GM12878 (cell line): Measurements from ENCODE around the gene GIT1. TPM values are rescaled to one million over a fixed set of nuclear protein-coding genes. Genes with fewer than 3 reads are reported as not detected.

ENCODE experiments used
- ATF7 ChIP-seq: fragments of 450-650 bp; IDR thresholded peaks from 2 replicates; pipeline ENCODE4 v1.6.1; 2016; ENCODE audit warnings: low read depth, mild to moderate bottlenecking
- BACH1 ChIP-seq: fragments of 450-650 bp; IDR thresholded peaks from 2 replicates; pipeline ENCODE4 v1.6.1; 2017; ENCODE audit warnings: mild to moderate bottlenecking, borderline replicate concordance
- BMI1 ChIP-seq: fragments of 450-650 bp; IDR thresholded peaks from 2 replicates; pipeline ENCODE4 v1.6.1; 2016; ENCODE audit warnings: mild to moderate bottlenecking, moderate library complexity, borderline replicate concordance
- BRCA1 ChIP-seq: IDR thresholded peaks from 2 replicates; pipeline ENCODE4 v1.6.1; 2011; ENCODE audit warnings: low read depth, low read length, improper control_type of control experiment
- CBX3 ChIP-seq: fragments of 200-600 bp; sonication (generic); IDR thresholded peaks from 2 replicates; pipeline ENCODE4 v1.6.1; 2016; ENCODE audit warnings: low read depth, borderline replicate concordance
- CEBPB ChIP-seq, 2 experiments: fragments of 150-350 bp in 1 of 2; IDR thresholded peaks; 2 replicates each; pipeline ENCODE4 v1.6.1; 2012 to 2014; ENCODE audit warnings: low read depth in 2 of 2, low read length in 2 of 2, borderline replicate concordance in 1 of 2, inconsistent platforms in 1 of 2
- E2F4 ChIP-seq: IDR thresholded peaks from 2 replicates; pipeline ENCODE4 v1.6.1; 2012; ENCODE audit warnings: low read depth, low read length, improper control_type of control experiment
- ESRRA ChIP-seq: IDR thresholded peaks from 2 replicates; pipeline ENCODE4 v1.6.1; 2012; ENCODE audit warnings: mild to moderate bottlenecking, low read length, improper control_type of control experiment
- EZH2 ChIP-seq: IDR thresholded peaks from 2 replicates; pipeline ENCODE4 v1.6.1; 2012; ENCODE audit warnings: low read depth, mild to moderate bottlenecking, control low read depth, inconsistent platforms, low read length, borderline replicate concordance; ENCODE audit not compliant: control insufficient read depth
- GABPA ChIP-seq: IDR thresholded peaks from 2 replicates; pipeline ENCODE4 v1.6.1; 2014; ENCODE audit warnings: antibody characterized with exemption, low read depth, mild to moderate bottlenecking, inconsistent platforms
- LARP7 ChIP-seq: fragments of 450-650 bp; IDR thresholded peaks from 2 replicates; pipeline ENCODE4 v1.6.1; 2017; ENCODE audit warnings: mild to moderate bottlenecking
- MYB ChIP-seq: fragments of 150-350 bp; IDR thresholded peaks from 2 replicates; pipeline ENCODE4 v1.6.1; 2014; ENCODE audit warnings: mild to moderate bottlenecking, low read depth, low read length, borderline replicate concordance
- RB1 ChIP-seq: fragments of 450-650 bp; formaldehyde crosslinking; IDR thresholded peaks from 2 replicates; pipeline ENCODE4 v1.6.1; 2017; ENCODE audit warnings: mild to moderate bottlenecking, borderline replicate concordance
- USF2 ChIP-seq: IDR thresholded peaks from 2 replicates; pipeline ENCODE4 v1.6.1; 2011; ENCODE audit warnings: low read depth, low read length, improper control_type of control experiment, borderline replicate concordance
- WRNIP1 ChIP-seq: IDR thresholded peaks from 2 replicates; pipeline ENCODE4 v1.6.1; 2011; ENCODE audit warnings: low read depth, low read length, improper control_type of control experiment, borderline replicate concordance
- ZNF217 ChIP-seq: fragments of 450-650 bp; IDR thresholded peaks from 2 replicates; pipeline ENCODE4 v1.6.1; 2017; ENCODE audit warnings: antibody characterized with exemption, mild to moderate bottlenecking
- ZNF622 ChIP-seq: fragments of 450-650 bp; IDR thresholded peaks from 2 replicates; pipeline ENCODE4 v1.6.1; 2017; ENCODE audit warnings: mild to moderate bottlenecking, inconsistent platforms
- ZZZ3 ChIP-seq: IDR thresholded peaks from 2 replicates; pipeline ENCODE4 v1.6.1; 2011; ENCODE audit warnings: low read depth; ENCODE audit not compliant: control insufficient read depth, insufficient read length
- polyA plus RNA-seq, 11 experiments: library from polyadenylated mRNA; depleted of rRNA in 4 of 11; unstranded in 6 of 11; stranded (reverse) in 5 of 11; fragments of >200 nt; fragmentation: Nextera tagmentation in 4 of 11; fragmentation: Illumina TruSeq in 1 of 11; extraction: Ambion mirVana in 4 of 11; extraction: Trizol in 1 of 11; gene quantifications; 1 replicate in 1 of 11; 2 replicates in 10 of 11; pipeline versions ENCODE4 v1.2.1 to v1.2.3, GENCODE V29; 2011 to 2016; ENCODE audit warnings: inconsistent platforms in 2 of 11, missing spikeins in 2 of 11, low read depth in 1 of 11
- total RNA-seq, 4 experiments: library from RNA; depleted of rRNA in 3 of 4; stranded (reverse); fragments of >200 nt in 3 of 4; fragmentation: Illumina TruSeq in 1 of 4; extraction: Trizol in 1 of 4; gene quantifications; 2 replicates each; pipeline versions ENCODE4 v1.2.1 to v1.2.3, GENCODE V29; 2013 to 2021
- TF ChIP-seq, protein P1 (sequence below): fragments of 450-650 bp; IDR thresholded peaks from 2 replicates; pipeline ENCODE4 v1.6.1; 2017; ENCODE audit warnings: mild to moderate bottlenecking, moderate library complexity
- TF ChIP-seq, protein P2 (sequence below): fragments of 150-350 bp; IDR thresholded peaks from 2 replicates; pipeline ENCODE4 v1.6.1; 2014; ENCODE audit warnings: mild to moderate bottlenecking, low read depth, low read length
- TF ChIP-seq, protein P3 (sequence below): IDR thresholded peaks from 2 replicates; pipeline ENCODE4 v1.6.1; 2012; ENCODE audit warnings: low read depth, low read length, improper control_type of control experiment

The GIT1 gene
- total and polyA plus RNA-seq, 10 of the 15 experiments (the other 5 are each of a cell fraction or from before 2014, with no cell fraction given), result 0.24 to 45.3 (median 20.9) TPM

- TF ChIP-seq GABPA (no peak), BRCA1 (no peak), MYB (no peak), CBX3 (no peak), ATF7 (0 out of 2 replicates have a peak, but pooled peaks have one; percentile 52), USF2 (peak; percentile 50), ESRRA (no peak), EZH2 (no peak), ZNF217 (no peak), LARP7 (peak; percentile 60; the same call in 1 of the 2 replicates), E2F4 (no peak), BACH1 (peak; percentile 41; the same call in 1 of the 2 replicates), CEBPB (IDR thresholded peaks at IDR 0.05; ENCODE audit: borderline replicate concordance in 1 of 2, low read depth in 2 of 2, low read length in 2 of 2) (no peak), WRNIP1 (no peak), ZZZ3 (no peak), RB1 (peak; percentile 81), ZNF622 (no peak), BMI1 (no peak)
- TF ChIP-seq, protein P1, sequence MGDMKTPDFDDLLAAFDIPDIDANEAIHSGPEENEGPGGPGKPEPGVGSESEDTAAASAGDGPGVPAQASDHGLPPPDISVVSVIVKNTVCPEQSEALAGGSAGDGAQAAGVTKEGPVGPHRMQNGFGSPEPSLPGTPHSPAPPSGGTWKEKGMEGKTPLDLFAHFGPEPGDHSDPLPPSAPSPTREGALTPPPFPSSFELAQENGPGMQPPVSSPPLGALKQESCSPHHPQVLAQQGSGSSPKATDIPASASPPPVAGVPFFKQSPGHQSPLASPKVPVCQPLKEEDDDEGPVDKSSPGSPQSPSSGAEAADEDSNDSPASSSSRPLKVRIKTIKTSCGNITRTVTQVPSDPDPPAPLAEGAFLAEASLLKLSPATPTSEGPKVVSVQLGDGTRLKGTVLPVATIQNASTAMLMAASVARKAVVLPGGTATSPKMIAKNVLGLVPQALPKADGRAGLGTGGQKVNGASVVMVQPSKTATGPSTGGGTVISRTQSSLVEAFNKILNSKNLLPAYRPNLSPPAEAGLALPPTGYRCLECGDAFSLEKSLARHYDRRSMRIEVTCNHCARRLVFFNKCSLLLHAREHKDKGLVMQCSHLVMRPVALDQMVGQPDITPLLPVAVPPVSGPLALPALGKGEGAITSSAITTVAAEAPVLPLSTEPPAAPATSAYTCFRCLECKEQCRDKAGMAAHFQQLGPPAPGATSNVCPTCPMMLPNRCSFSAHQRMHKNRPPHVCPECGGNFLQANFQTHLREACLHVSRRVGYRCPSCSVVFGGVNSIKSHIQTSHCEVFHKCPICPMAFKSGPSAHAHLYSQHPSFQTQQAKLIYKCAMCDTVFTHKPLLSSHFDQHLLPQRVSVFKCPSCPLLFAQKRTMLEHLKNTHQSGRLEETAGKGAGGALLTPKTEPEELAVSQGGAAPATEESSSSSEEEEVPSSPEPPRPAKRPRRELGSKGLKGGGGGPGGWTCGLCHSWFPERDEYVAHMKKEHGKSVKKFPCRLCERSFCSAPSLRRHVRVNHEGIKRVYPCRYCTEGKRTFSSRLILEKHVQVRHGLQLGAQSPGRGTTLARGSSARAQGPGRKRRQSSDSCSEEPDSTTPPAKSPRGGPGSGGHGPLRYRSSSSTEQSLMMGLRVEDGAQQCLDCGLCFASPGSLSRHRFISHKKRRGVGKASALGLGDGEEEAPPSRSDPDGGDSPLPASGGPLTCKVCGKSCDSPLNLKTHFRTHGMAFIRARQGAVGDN, result peak; percentile 95
- TF ChIP-seq, protein P2, sequence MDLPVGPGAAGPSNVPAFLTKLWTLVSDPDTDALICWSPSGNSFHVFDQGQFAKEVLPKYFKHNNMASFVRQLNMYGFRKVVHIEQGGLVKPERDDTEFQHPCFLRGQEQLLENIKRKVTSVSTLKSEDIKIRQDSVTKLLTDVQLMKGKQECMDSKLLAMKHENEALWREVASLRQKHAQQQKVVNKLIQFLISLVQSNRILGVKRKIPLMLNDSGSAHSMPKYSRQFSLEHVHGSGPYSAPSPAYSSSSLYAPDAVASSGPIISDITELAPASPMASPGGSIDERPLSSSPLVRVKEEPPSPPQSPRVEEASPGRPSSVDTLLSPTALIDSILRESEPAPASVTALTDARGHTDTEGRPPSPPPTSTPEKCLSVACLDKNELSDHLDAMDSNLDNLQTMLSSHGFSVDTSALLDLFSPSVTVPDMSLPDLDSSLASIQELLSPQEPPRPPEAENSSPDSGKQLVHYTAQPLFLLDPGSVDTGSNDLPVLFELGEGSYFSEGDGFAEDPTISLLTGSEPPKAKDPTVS, result no peak
- TF ChIP-seq, protein P3, sequence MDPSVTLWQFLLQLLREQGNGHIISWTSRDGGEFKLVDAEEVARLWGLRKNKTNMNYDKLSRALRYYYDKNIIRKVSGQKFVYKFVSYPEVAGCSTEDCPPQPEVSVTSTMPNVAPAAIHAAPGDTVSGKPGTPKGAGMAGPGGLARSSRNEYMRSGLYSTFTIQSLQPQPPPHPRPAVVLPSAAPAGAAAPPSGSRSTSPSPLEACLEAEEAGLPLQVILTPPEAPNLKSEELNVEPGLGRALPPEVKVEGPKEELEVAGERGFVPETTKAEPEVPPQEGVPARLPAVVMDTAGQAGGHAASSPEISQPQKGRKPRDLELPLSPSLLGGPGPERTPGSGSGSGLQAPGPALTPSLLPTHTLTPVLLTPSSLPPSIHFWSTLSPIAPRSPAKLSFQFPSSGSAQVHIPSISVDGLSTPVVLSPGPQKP, result 0 out of 2 replicates have a peak, but pooled peaks have one; percentile 43
Measured at GRCh38 chr17:29579866-29580771, 9.3 kb downstream of the GIT1 start (continued).
